Activated CD4-positive, alpha-beta T cell treated with anti-CD3 and anti-CD28 coated beads for 36 hours (primary cell): Measurements from ENCODE around the gene RPGR. TPM values are rescaled to one million over a fixed set of nuclear protein-coding genes. Genes with fewer than 3 reads are reported as not detected.

ENCODE experiments used
- ATAC-seq: fragments of 200-7000 bp; cut with Tn5 transposase; one replicate; pipeline ENCODE4 v1.10.0; 2021; ENCODE audit warnings: mild to moderate bottlenecking, moderate library complexity
- CTCF ChIA-PET: fragments of 350-600 bp; sonication (Branson Sonifier 250); formaldehyde crosslinking; loops from one replicate; lab custom pipeline; 2021; ENCODE audit warnings: antibody characterized with exemption; lab: Charles Lee
- POLR2A ChIA-PET: fragments of 350-600 bp; sonication (Branson Sonifier 250); formaldehyde crosslinking; loops from one replicate; lab custom pipeline; 2021; ENCODE audit warnings: antibody characterized with exemption, inconsistent platforms; lab: Charles Lee
- DNase-seq: peaks from one replicate; pipeline ENCODE4 v3.0.0-alpha.2; 2020
- H3K27ac Mint-ChIP-seq: one replicate; pipeline ENCODE4 v1.8.0; 2021; ENCODE audit warnings: mixed read lengths
- H3K27me3 Mint-ChIP-seq: one replicate; pipeline ENCODE4 v1.8.0; 2021; ENCODE audit warnings: mixed read lengths
- H3K36me3 Mint-ChIP-seq: one replicate; pipeline ENCODE4 v1.8.0; 2021; ENCODE audit warnings: low read depth, mixed read lengths
- H3K4me1 Mint-ChIP-seq: one replicate; pipeline ENCODE4 v1.8.0; 2021; ENCODE audit warnings: mixed read lengths
- H3K4me3 Mint-ChIP-seq: one replicate; pipeline ENCODE4 v1.8.0; 2021; ENCODE audit warnings: mild to moderate bottlenecking, moderate library complexity, mixed read lengths
- H3K9me3 Mint-ChIP-seq: one replicate; pipeline ENCODE4 v1.8.0; 2021; ENCODE audit warnings: low read depth, mixed read lengths
- intact Hi-C, 2 experiments: fragments of 100-400 bp; cut with DNase I in 1 of 2; cut with micrococcal nuclease in 1 of 2; formaldehyde crosslinking; loops; one replicate each; pipeline versions ENCODE4 v1.14.2 to v1.15.1; 2022 to 2024; cut with DNase I, micrococcal nuclease
- total RNA-seq, 2 experiments: library from RNA; stranded (reverse); gene quantifications; one replicate each; pipeline ENCODE4 v1.2.3, GENCODE V29; 2021

The RPGR gene
- total RNA-seq, 2 experiments from 2014 or later = 6.4 to 7.1 TPM

DNA sequence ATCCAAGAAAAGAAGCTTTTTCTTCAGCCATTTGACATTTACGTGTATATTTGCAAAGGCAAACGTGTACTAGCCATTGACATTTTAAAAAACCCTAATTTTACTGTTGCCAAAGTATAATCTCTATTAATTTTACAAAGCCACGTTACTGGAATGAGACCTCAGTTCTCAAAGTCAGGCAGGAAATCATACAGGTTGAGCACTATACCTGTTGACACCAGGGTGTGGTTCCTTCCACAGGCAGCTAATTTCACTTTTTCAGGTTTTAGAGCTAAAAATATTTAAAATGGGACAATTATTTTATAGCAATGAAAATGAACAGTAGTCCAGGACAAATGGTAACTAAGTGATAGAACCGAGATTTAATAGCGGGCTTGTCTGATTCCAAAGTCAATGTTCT lies 6.5 kb downstream of the RPGR start:
- Mint-ChIP-seq H3K27ac (no peak overlapping the region), H3K27me3 (no peaks in the 10 kb centered on the region), H3K36me3 (peaks cover 7% of the 10 kb centered on the region), H3K4me3 (no peak overlapping the region), H3K9me3 (no peaks in the 10 kb centered on the region), H3K4me1 (peaks cover 4% of the 10 kb centered on the region)
- ChIA-PET POLR2A (no interaction called here), CTCF (no interaction called here)
- ATAC-seq (no peak), DNase-seq (no peak)
- intact Hi-C loops = loop anchor here in 1 of 2 experiments (10.0 kb wide), 1 partner anchor 476 kb away; the partner anchor contains the start of gene DYNLT3

GRCh38 chrX:38318606-38319005 lies 8.7 kb downstream of the RPGR start:
- Mint-ChIP-seq H3K27ac (no peak overlapping the region), H3K4me1 (no peaks in the 10 kb centered on the region), H3K27me3 (no peaks in the 10 kb centered on the region), H3K36me3 (peaks cover 7% of the 10 kb centered on the region), H3K4me3 (no peak overlapping the region), H3K9me3 (no peaks in the 10 kb centered on the region)
- DNase-seq = no peak
- no peak for ATAC-seq
- ChIA-PET CTCF (interaction anchor here (1.2 to 1.5 kb wide), 2 partner anchors 9 kb away, joined by 5 to 6 read pairs; partner anchors contain the start of gene RPGR), POLR2A (no interaction called here)
- intact Hi-C loops = no loop called here

- CTCF ChIA-PET = interaction anchor here (1.5 kb wide), 1 partner anchor 9 kb away, joined by 5 read pairs; the partner anchor contains the start of gene RPGR
- ATAC-seq = no peak
Observed at GRCh38 chrX:38318196-38318595, 9.1 kb downstream of the RPGR start.

DNA sequence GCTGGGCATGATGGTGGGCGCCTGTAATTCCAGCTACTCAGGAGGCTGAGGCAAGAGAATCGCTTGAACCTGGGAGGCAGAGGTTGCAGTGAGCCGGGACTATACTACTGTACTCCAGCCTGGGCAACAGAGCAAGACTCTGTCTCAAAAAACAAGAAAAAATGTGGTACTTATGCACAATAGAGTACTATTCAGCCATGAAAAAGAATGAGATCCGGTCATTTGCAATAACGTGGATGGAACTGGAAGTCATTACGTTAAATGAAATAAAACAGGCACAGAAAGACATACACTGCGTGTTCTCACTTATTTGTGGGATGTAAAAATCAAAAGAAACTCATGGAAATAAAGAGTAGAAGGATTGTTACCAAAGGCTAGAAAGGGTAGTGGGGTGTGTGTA lies 12.1 kb downstream of the RPGR start:
- Mint-ChIP-seq H3K27ac (no peak overlapping the region), H3K27me3 (no peaks in the 10 kb centered on the region), H3K36me3 (peaks cover 6% of the 10 kb centered on the region), H3K9me3 (no peaks in the 10 kb centered on the region), H3K4me1 (no peaks in the 10 kb centered on the region), H3K4me3 (no peak overlapping the region)
- DNase-seq (no peak), ATAC-seq (no peak)
- CTCF ChIA-PET = no interaction called here
- POLR2A ChIA-PET = no interaction called here
- intact Hi-C loops = no loop called here

More at GRCh38 chrX:38318196-38318595, 9.1 kb downstream of the RPGR start:
- intact Hi-C loops = no loop called here
- Mint-ChIP-seq H3K36me3 (peaks cover 7% of the 10 kb centered on the region), H3K9me3 (no peaks in the 10 kb centered on the region), H3K27me3 (no peaks in the 10 kb centered on the region), H3K27ac (no peak overlapping the region), H3K4me3 (no peak overlapping the region), H3K4me1 (no peaks in the 10 kb centered on the region)
- POLR2A ChIA-PET = no interaction called here
- DNase-seq = no peak

- intact Hi-C loops = no loop called here
- DNase-seq (no peak), ATAC-seq (no peak)
- no peaks in the 10 kb centered on the region for H3K4me1 Mint-ChIP-seq
- POLR2A ChIA-PET = no interaction called here
- no peaks in the 10 kb centered on the region for H3K9me3 Mint-ChIP-seq
- no peaks in the 10 kb centered on the region for H3K27me3 Mint-ChIP-seq
- no peak overlapping the region for H3K27ac Mint-ChIP-seq
- peaks cover 5% of the 10 kb centered on the region for H3K36me3 Mint-ChIP-seq
- CTCF ChIA-PET = no interaction called here
- H3K4me3 Mint-ChIP-seq = no peak overlapping the region
Observed at GRCh38 chrX:38313190-38313589, 14.1 kb downstream of the RPGR start.

GRCh38 chrX:38312436-38312835 lies 14.9 kb downstream of the RPGR start:
- Mint-ChIP-seq H3K9me3 (no peaks in the 10 kb centered on the region), H3K27me3 (no peaks in the 10 kb centered on the region), H3K4me1 (no peaks in the 10 kb centered on the region), H3K4me3 (no peak overlapping the region), H3K36me3 (peaks cover 6% of the 10 kb centered on the region), H3K27ac (no peak overlapping the region)
- no peak for DNase-seq
- POLR2A ChIA-PET = no interaction called here
- intact Hi-C loops = no loop called here
- ATAC-seq = no peak
- CTCF ChIA-PET = no interaction called here

- DNase-seq (no peak), ATAC-seq (no peak)
- POLR2A ChIA-PET = no interaction called here
- Mint-ChIP-seq H3K27ac (no peak overlapping the region), H3K36me3 (peaks cover 4% of the 10 kb centered on the region), H3K4me3 (no peak overlapping the region), H3K9me3 (no peaks in the 10 kb centered on the region), H3K4me1 (no peaks in the 10 kb centered on the region), H3K27me3 (no peaks in the 10 kb centered on the region)
- CTCF ChIA-PET = no interaction called here
- intact Hi-C loops = no loop called here
Observed at GRCh38 chrX:38311743-38312142, 15.6 kb downstream of the RPGR start.

GRCh38 chrX:38305971-38306370 lies 21.3 kb downstream of the RPGR start:
- no peaks in the 10 kb centered on the region for H3K27me3 Mint-ChIP-seq
- ATAC-seq = no peak
- H3K4me3 Mint-ChIP-seq = no peak overlapping the region
- ChIA-PET POLR2A (no interaction called here), CTCF (no interaction called here)
- intact Hi-C loops = no loop called here
- H3K9me3 Mint-ChIP-seq = no peaks in the 10 kb centered on the region
- no peak overlapping the region for H3K27ac Mint-ChIP-seq
- H3K36me3 Mint-ChIP-seq = peaks cover 3% of the 10 kb centered on the region
- no peak for DNase-seq
- H3K4me1 Mint-ChIP-seq = no peaks in the 10 kb centered on the region

DNA sequence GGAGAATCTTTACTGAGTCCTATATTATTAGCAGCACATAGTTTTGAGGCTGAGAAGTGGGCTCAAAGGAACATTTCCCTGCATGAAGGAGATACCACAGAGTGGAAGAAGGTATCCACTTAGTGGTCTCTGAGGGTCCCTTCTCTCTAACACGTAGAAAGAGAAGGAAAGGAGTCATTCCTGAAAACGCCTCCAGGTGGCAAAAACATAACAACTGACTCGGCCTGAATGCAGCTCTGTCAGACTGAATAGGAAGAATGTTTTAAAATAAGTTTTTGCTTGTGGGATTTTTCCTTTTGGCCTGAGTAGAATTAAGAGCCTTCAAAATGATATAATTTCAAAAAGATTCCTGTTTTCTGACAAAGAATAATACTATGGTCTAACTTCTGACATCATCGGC lies 23.3 kb downstream of the RPGR start:
- no peaks in the 10 kb centered on the region for H3K27me3 Mint-ChIP-seq
- H3K4me1 Mint-ChIP-seq = no peaks in the 10 kb centered on the region
- intact Hi-C loops = no loop called here
- H3K4me3 Mint-ChIP-seq = no peak overlapping the region
- H3K36me3 Mint-ChIP-seq = peaks cover 3% of the 10 kb centered on the region
- H3K27ac Mint-ChIP-seq = no peak overlapping the region
- H3K9me3 Mint-ChIP-seq = no peaks in the 10 kb centered on the region
- ATAC-seq (no peak), DNase-seq (no peak)
- ChIA-PET POLR2A (no interaction called here), CTCF (no interaction called here)

DNA sequence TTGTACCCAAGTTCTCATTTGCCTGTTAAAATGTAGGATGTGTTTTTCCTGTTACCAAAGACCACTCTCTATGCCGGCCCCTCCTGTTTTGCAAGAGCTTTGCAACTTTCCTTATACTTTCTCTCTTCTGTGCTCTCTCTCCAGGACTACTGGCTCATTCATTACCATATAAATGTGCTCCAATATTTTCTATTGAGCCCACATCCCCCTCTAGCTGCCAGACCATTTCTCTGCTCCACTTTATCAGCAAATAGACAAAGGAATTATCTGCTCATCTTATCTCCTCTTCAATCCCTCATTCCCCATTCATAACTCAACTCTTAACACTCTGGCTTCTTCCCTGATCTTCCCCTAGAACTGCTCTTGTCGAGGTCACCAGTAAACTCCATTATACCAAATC lies 33.6 kb downstream of the RPGR start:
- Mint-ChIP-seq H3K36me3 (peaks cover 3% of the 10 kb centered on the region), H3K4me1 (no peaks in the 10 kb centered on the region), H3K27ac (no peak overlapping the region), H3K27me3 (no peaks in the 10 kb centered on the region), H3K9me3 (no peaks in the 10 kb centered on the region), H3K4me3 (no peak overlapping the region)
- CTCF ChIA-PET = no interaction called here
- intact Hi-C loops = no loop called here
- ATAC-seq (no peak), DNase-seq (no peak)
- POLR2A ChIA-PET = no interaction called here

- Mint-ChIP-seq H3K4me1 (no peaks in the 10 kb centered on the region), H3K4me3 (no peak overlapping the region), H3K27ac (no peak overlapping the region), H3K36me3 (peaks cover 5% of the 10 kb centered on the region), H3K9me3 (no peaks in the 10 kb centered on the region), H3K27me3 (no peaks in the 10 kb centered on the region)
- DNase-seq (no peak), ATAC-seq (no peak)
- intact Hi-C loops = no loop called here
- ChIA-PET POLR2A (no interaction called here), CTCF (interaction anchor here (1.0 kb wide), 1 partner anchor 361 kb away, joined by 3 read pairs; no protein-coding TSS in a partner anchor)
Observed at GRCh38 chrX:38287674-38288073, 39.6 kb downstream of the RPGR start.

- H3K4me3 Mint-ChIP-seq = no peak overlapping the region
- DNase-seq (no peak), ATAC-seq (no peak)
- POLR2A ChIA-PET = no interaction called here
- H3K36me3 Mint-ChIP-seq = peaks cover 5% of the 10 kb centered on the region
- H3K9me3 Mint-ChIP-seq = no peaks in the 10 kb centered on the region
- H3K4me1 Mint-ChIP-seq = no peaks in the 10 kb centered on the region
- H3K27me3 Mint-ChIP-seq = no peaks in the 10 kb centered on the region
- intact Hi-C loops = no loop called here
- CTCF ChIA-PET = no interaction called here
- no peak overlapping the region for H3K27ac Mint-ChIP-seq
Observed at GRCh38 chrX:38285649-38286048, 41.7 kb downstream of the RPGR start.

GRCh38 chrX:38282049-38282448 lies 45.3 kb downstream of the RPGR start:
- Mint-ChIP-seq H3K4me1 (no peaks in the 10 kb centered on the region), H3K27ac (no peak overlapping the region), H3K27me3 (no peaks in the 10 kb centered on the region), H3K36me3 (no peaks in the 10 kb centered on the region), H3K4me3 (no peak overlapping the region), H3K9me3 (no peaks in the 10 kb centered on the region)
- CTCF ChIA-PET = no interaction called here
- ATAC-seq (no peak), DNase-seq (no peak)
- intact Hi-C loops = no loop called here
- POLR2A ChIA-PET = no interaction called here
